ENCODE results near the gene TNS4. TPM values are rescaled to one million over a fixed set of nuclear protein-coding genes. Genes with fewer than 3 reads are reported as not detected.

TNS4 gene
- total RNA-seq, 1 experiment from 2014 or later: 0.59 TPM

- Histone ChIP-seq H3K27ac (ENCODE audit: insufficient read length, low read depth, low read length) (no peak overlapping the region), H3K4me2 (ENCODE audit: insufficient read depth, insufficient read length, low read length) (no peak overlapping the region), H4K5ac (ENCODE audit: insufficient read length, low read depth, low read length) (no peak overlapping the region), H4K8ac (replicated peaks; ENCODE audit: insufficient read length, low read depth, low read length) (no peak overlapping the region), H2BK20ac (ENCODE audit: low read depth, low read length, poor library complexity, severe bottlenecking) (no peak overlapping the region), H3K9me3 (ENCODE audit: control insufficient read depth, low read depth, low read length) (no peaks in the 10 kb centered on the region), H2BK12ac (ENCODE audit: insufficient read length, low read depth, low read length) (no peak overlapping the region), H3K27me3 (ENCODE audit: insufficient read depth, low read length) (no peaks in the 10 kb centered on the region), H3K18ac (ENCODE audit: insufficient read length, low read depth, low read length) (no peak overlapping the region), H3K4me1 (ENCODE audit: insufficient read depth, low read length) (no peaks in the 10 kb centered on the region; the same call in 1 of the 2 replicates), H4K20me1 (ENCODE audit: control insufficient read depth, insufficient read depth, insufficient read length) (no peaks in the 10 kb centered on the region), H2AFZ (ENCODE audit: low read length) (no peak overlapping the region), H3K56ac (ENCODE audit: insufficient read length, low read depth, low read length) (no peak overlapping the region), H3K23me2 (ENCODE audit: insufficient read length, low read depth, low read length, poor library complexity, severe bottlenecking) (no peaks in the 10 kb centered on the region), H3K79me2 (ENCODE audit: insufficient read depth, low read length) (no peaks in the 10 kb centered on the region), H2BK5ac (ENCODE audit: insufficient read length, low read length) (no peak overlapping the region), H4K91ac (ENCODE audit: insufficient read length, low read depth, low read length) (no peak overlapping the region), H2BK15ac (ENCODE audit: low read depth, low read length) (no peak overlapping the region), H2AK5ac (ENCODE audit: insufficient read length, low read length) (no peak overlapping the region), H3K79me1 (ENCODE audit: insufficient read depth, low read depth, low read length, poor library complexity, severe bottlenecking) (no peaks in the 10 kb centered on the region), H3K23ac (ENCODE audit: insufficient read length, low read depth, low read length) (no peak overlapping the region), H3T11ph (ENCODE audit: low read length) (no peak overlapping the region), H3K9ac (ENCODE audit: extremely low read depth, insufficient read length, low read length) (no peak overlapping the region), H2BK120ac (ENCODE audit: low read depth, low read length, poor library complexity, severe bottlenecking) (no peak overlapping the region), H3K14ac (ENCODE audit: insufficient read depth, low read length) (no peak overlapping the region), H3K4ac (ENCODE audit: low read depth, low read length) (no peak overlapping the region)
- TF ChIP-seq, protein P1, sequence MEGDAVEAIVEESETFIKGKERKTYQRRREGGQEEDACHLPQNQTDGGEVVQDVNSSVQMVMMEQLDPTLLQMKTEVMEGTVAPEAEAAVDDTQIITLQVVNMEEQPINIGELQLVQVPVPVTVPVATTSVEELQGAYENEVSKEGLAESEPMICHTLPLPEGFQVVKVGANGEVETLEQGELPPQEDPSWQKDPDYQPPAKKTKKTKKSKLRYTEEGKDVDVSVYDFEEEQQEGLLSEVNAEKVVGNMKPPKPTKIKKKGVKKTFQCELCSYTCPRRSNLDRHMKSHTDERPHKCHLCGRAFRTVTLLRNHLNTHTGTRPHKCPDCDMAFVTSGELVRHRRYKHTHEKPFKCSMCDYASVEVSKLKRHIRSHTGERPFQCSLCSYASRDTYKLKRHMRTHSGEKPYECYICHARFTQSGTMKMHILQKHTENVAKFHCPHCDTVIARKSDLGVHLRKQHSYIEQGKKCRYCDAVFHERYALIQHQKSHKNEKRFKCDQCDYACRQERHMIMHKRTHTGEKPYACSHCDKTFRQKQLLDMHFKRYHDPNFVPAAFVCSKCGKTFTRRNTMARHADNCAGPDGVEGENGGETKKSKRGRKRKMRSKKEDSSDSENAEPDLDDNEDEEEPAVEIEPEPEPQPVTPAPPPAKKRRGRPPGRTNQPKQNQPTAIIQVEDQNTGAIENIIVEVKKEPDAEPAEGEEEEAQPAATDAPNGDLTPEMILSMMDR (conservative IDR thresholded peaks at IDR 0.05): no peak
- WGBS (ENCODE audit: extremely low coverage, insufficient read length, low lambda C conversion rate): no CpG with 5 or more reads among the region's 8 CpGs
- no peak overlapping the region for H3K27ac Mint-ChIP-seq
- H3K27me3 Mint-ChIP-seq (ENCODE audit: low read depth): no peaks in the 10 kb centered on the region; the same call in 1 of the 2 replicates
- no peak overlapping the region for H3K4me3 Mint-ChIP-seq
- H3K36me3 Mint-ChIP-seq (ENCODE audit: insufficient read depth in 1 of 3, low read depth in 3 of 3): no peaks in the 10 kb centered on the region; a peak in 1 of 7 replicates
- peaks cover 16 to 29% of the 10 kb centered on the region in 2 experiments for H3K4me1 Mint-ChIP-seq
- peaks cover 2 to 3% of the 10 kb centered on the region in 2 experiments; a peak in 1 of 5 replicates for H3K9me3 Mint-ChIP-seq
- DNase-seq: no peak
Observed at GRCh38 chr17:40550608-40551007, 49.2 kb upstream of the TNS4 start.
